GM19023 (cell line): ENCODE measurements around the gene PREB.
"Not testable (repeated sequence)": the region's sequence is repeated elsewhere in the genome, so short reads cannot be mapped to it uniquely, and the experiment has no call there.

Source experiments
- ATAC-seq: cut with Tn5 transposase; IDR thresholded peaks from one replicate; pipeline ENCODE4 v1.9.1; 2021; ENCODE audit warnings: mild to moderate bottlenecking, moderate library complexity; ENCODE audit not compliant: unreplicated experiment

PREB gene

GRCh38 chr2:27133905-27134780 is at the start of gene PREB:
Gene PREB (minus strand): TSS chr2:27134636. CDS start chr2:27134421, 215 bp downstream.
- ATAC-seq = peak; percentile 91

GRCh38 chr2:27184115-27184514 is 49.7 kb upstream of the PREB start:
- ATAC-seq = no peak

GRCh38 chr2:27182346-27182745 is 47.9 kb upstream of the PREB start:
- ATAC-seq = no peak

DNA sequence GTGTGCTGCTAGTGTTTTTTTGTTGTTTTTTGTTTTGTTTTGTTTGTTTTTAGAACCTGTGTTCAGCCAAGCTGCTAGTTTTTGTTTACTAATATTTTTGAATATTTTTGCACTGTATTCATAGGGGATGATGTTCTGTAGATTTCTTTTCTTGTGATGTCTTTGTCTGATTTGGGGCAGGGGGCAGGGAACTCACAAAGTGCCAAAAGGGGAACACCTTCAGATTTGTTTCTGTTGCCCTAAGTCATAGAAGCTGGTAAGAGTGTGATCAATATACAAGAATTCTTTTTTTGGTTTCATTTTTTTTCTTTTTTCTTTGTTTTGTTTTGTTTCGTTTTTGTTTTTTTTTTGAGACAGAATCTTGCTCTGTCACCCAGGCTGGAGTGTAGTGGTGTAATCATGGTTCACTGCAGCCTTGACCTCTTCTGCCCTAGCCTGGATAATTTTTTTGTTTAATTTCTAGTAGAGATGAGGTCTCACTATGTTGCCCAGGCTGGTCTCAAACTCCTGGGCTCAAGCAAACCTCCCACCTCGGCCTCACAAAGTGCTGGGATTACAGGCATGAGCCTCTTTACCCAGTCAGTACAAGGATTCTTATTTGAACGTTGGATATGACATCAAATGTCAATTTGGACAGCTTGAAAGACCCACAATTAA is 45.0 kb upstream of the PREB start:
- ATAC-seq = no peak

DNA sequence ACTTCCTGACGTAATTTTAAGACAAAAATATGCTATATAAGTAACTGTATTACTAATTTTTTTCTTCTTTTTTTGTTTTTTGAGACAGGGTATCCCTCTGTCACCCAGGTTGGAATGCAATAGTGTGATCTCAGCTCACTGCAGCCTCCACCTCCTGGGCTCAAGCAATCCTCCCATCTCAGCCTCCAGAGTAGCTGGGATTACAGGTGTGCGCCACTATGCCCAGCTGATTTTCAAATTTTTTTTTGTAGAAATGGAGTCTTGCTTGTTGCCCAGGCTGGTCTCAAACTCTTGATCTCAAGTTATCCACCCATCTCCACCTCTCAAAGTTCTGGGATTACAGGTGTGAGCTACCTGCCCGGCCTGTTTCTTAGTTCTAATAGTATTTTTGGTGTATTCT is 44.0 kb upstream of the PREB start:
- ATAC-seq = no peak

GRCh38 chr2:27177441-27178351 is 43.3 kb upstream of the PREB start:
- no peak for ATAC-seq

GRCh38 chr2:27175781-27176180 is 41.3 kb upstream of the PREB start:
- not testable (repeated sequence) for ATAC-seq

DNA sequence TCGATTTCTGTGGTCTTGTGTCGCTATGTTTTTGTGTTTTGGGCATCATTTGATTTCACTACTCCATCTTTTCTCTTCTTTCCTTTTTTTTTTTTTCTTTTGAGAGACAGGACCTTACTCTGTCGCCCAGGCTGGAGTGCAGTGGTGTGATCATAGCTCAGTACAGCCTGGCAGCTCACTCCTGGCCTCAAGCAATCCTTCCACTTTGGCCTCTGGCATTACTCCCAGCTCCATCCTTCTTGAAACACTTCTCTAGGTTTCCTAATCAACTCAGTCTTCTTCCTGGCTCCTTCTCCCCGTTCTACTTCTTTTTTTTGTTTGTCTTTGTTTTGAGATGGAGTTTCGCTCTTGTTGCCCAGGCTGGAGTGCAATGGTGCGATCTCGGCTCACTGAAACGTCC is 40.9 kb upstream of the PREB start:
- ATAC-seq = no peak

DNA sequence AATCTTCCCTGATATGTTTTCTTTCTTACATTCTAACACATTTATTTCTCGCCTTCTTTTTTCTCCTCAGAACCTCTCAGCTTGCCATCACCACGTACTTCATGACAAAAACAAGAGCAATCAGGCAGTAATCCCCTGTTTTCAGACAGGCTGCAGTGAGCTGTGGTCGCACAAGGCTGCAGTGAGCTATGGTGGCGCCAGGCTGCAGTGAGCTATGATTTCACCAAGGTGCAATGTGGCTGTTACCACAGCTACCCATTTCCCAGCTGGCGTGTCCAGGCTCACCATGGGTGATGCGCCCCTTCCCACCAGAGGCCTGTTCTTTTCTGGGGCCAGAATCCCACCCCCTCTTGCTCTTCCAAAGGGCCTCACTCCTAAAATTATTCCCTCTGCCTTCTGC is 40.2 kb upstream of the PREB start:
- no peak for ATAC-seq

DNA sequence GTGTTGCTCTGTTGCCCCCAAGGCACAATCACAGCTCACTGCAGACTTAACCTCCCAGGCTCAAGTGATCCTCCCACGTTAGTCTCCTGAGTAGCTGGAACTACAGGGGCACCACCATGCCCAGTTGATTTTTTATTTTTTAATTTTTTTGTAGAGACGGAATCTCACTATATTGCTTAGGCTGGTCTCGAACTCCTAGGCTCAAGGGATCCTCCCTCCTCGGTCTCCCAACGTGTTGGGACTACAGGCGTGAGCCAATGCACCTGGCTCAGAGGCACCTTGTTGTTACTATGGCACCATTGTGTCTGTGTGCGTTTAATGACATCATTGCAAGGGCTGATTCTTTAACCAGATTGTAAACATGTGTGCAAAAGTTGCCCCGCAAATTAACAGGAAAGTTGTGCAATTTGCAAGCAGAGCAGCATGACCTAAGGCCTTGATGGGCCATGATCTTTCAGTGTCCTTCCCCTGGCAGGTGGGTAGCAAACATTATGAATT is 37.0 kb upstream of the PREB start:
- no peak for ATAC-seq

- ATAC-seq = no peak
Observed at GRCh38 chr2:27170581-27171337, 36.3 kb upstream of the PREB start.

GRCh38 chr2:27164960-27165763 is 30.7 kb upstream of the PREB start:
- no peak for ATAC-seq

DNA sequence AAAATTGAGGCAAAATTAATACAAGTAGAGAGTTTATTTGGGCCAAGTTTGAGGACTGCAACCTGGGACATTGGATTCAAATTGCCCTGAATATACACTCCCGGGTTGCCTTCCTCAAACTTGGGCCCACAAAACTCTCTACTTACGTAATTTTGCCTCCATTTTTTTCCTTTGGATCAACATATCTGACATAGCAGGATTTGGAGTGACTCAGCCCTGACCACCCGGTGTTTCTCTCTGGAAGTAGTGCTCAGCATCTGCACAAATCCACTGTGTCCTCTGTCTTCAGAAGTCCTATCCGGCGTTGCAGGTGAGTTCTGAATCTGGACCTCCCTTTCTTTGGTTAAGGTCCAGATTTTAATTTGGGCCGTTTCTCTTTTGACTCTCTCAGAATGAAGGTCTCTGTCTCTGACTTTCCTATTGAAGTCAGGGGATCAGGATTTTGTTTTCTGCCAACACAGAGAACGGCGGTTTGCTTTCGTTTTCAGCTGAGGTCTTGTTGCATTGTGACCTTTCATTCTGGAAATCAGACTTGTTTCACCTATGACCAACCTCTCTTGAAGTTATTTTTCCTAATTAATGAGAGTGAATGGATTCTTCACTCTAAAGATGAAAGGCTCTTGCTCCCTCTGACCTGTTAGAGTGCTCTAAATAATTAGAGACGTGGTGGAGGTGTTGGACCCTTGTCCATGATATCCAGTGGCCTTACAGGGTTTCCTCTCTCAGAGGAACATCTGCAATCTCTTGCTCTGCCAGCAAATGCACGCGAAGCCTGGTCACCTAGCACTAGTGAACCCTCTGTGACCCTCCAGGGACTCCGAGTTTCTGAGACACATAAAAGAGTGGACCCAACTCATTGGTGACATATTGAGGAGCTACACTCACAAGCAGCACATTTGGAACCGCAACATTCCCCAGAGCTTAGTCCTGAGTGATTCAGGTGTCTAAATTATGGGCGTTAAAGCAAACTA is 28.0 kb upstream of the PREB start:
- no peak for ATAC-seq

DNA sequence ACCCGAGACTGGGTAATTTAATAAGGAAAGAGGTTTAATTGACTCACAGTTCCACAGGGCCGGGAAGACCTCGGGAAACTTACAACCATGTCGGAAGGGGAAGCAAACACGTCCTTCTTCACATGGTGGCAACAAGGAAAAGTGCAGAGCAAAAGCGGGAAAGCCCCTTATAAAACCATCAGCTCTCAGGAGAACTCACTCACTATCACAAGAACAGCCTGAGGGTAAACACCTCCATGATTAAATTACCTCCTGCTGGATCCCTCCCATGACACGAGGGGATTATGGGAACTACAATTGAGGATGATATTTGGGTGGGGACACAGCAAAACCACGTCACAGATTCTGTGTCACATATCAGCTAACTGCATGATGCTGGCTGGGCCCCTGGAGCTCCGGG is 25.8 kb upstream of the PREB start:
- no peak for ATAC-seq

DNA sequence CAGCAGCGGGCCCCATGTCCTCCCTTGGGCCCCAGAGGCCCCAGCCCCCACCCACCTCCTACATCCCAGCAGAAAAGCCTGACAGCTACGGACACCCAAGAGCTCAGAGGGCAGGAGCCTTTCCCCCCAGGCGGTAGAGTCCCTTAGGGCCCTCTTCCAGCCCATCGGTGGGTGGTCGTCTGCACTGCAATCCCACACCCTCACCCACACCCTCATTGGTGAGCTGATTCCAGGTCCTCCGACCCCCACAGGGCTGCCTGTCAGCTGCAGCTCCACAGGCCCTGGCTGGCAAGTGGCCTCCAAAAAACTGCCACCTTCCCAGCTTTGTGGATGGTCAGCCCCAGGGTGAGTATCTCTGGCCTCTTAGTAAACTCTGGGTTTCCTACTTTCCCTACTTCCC is 24.8 kb upstream of the PREB start:
- ATAC-seq = no peak

DNA sequence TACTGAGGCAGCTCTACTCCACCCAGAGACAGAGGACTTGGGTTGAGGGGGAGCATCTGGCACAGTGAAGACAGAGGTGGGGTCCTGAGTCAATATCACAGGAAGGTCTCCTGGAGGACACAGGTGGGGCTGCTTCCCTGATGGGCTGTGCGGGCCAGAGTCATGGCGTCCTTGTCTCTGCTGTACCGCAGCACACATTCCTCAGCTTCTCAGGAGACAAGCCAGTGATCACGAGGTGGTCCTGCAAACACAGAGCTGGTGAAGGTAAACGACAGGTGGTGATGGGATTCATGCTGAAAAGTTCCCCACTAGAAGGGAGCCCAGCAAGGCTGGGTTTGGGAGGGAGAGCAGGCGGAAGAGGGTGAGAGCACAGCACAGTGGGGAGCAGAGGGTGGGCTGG is 24.0 kb upstream of the PREB start:
- ATAC-seq = no peak

DNA sequence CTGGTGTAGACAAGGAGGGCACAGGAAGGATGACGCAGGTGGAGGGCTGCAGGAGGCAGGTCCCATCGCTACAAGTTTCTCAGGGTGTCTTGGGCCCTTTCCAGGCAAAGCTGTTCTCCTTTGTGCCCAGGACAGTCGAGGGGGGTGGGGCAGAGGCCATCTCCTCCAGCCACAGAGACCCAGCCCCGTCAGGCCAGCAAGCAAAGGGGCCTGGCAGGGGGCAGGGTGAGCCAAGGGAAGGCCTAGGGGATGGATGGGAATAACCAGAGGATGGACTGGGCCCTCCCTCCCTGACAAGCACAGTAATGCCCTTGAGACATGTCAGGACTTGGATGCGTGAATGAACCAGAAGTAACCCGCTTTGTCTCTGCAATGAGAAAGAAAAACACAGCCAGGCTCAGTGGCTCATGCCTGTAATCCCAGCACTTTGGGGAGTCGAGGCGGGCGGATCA is 20.7 kb upstream of the PREB start:
- no peak for ATAC-seq

- ATAC-seq = no peak
Observed at GRCh38 chr2:27154488-27154887, 20.1 kb upstream of the PREB start.
